HCEC 1CT (cell line): ENCODE results near the gene RGS6.
"Not testable (repeated sequence)": the region's sequence is repeated elsewhere in the genome, so short reads cannot be mapped to it uniquely, and the experiment has no call there.

Experiments
- DNase-seq: peaks from one replicate; pipeline ENCODE4 v3.0.0-alpha.2; 2017

Gene RGS6

DNA sequence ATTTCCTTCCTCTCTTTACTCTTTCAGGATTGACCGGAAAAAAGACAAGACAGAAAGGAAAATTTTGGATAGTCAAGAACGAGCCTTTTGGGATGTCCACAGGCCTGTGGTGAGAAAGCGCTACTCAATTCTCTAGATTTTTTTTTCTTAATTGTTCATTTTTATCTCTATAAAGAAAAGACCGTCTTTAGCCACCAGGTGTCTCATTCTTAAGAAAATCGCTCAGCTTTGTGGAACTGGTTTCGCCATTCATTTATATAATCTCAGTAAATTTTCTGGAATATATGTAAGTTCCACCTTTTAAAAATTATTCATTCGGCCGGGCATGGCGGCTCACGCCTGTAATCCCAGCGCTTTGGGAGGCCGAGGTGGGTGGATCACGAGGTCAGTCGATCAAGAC is 540.6 kb downstream of the RGS6 start:
- peak; percentile 13 for DNase-seq

DNA sequence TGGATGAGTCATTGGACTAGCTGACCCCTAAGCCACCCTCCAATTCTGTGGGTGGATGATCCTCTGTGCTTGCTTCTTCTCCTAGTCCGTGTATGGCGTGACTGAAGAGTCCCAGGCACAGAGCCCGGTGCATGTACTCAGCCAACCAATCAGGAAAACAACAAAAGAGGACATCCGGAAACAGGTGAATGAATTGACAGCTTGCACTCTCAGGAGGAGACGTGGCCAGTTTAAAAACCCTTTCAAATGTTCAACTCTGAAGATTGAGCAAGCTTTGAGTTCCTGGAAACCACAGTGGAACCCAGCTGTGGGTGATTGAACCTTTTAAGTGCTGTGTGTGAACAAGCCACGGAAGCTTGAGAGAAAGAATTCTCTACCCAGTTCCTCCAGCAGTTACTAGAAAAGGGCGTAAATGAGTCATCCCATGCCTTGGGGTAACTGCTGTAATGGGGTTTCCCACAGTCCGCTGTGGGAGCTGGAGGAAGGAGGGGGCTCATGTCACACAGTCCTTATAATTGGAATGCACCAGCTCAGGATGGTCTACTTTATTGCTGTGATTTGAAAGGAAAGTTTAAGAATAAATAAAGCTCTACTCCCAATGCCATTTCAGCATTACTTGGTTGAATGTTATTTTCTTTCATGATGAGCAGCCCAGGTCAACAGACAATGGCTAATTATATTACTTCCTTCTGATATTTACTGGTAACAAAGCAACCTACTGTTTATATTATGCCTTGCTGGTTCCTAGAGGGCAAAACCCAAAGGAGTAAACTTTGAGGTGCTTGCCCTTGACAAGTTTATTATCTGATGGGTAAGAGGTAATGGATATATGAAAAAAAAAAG is 544.6 kb downstream of the RGS6 start:
- DNase-seq: peak; percentile 57

DNA sequence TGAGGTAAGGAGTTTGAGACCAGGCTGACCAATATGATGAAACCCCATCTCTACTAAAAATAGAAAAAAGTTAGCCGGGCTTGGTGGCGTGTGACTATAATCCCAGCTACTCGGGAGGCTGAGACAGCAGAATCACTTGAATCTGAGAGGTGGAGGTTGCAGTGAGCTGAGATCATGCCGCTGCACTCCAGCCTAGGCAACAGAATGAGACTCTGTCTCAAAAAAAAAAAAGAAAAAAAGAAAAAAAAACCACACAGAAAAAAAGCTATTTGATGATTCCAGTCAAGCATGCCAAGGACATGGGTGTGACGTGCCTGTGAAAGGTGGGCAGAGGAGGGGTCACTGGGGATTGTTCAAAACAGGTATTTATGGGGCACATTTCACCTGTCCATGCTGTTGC is 545.3 kb downstream of the RGS6 start:
- DNase-seq: not testable (repeated sequence)

DNA sequence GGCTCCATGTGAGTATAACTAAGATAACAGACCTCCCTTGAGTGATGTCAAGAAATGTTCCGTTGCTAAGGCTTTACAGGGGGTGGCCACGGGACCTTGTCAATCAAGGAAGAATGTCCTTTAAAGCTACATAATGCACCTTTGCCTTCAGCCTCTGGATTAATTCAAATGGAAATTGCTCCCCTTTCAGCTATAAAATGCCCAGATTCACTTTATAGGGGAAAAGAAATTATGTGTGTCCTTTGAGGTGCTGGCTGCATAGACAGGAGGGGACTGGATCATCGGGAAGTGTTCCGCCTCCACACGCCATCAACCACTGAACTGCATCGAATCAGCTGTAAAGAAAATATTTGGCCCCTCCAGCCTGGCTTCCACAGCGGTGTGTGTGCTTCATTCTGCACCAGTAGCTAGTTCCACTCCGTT is 546.3 kb downstream of the RGS6 start:
- no peak for DNase-seq

DNA sequence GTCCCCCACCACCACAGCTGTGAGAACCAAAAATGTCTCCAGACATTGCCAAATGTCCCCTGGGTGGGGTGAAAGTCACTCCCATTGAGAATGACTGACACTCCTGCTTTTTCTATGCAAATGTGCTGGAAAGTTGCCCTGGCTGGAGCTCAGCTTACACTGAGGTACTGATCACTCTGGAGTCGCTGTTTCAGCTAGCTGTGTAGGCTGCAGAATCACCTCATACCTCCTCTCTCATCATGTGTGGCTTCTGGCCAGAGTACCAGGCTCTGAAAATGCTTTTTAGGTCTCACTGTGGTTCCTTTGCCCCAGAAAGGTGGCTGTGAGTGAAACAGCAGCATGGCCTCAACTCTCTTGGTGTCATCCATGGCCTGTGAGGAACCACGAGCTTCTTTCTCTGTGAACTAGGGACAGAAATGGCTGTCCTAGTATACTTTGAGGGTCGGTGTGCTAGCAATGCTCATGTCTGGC is 547.3 kb downstream of the RGS6 start:
- DNase-seq: no peak

DNA sequence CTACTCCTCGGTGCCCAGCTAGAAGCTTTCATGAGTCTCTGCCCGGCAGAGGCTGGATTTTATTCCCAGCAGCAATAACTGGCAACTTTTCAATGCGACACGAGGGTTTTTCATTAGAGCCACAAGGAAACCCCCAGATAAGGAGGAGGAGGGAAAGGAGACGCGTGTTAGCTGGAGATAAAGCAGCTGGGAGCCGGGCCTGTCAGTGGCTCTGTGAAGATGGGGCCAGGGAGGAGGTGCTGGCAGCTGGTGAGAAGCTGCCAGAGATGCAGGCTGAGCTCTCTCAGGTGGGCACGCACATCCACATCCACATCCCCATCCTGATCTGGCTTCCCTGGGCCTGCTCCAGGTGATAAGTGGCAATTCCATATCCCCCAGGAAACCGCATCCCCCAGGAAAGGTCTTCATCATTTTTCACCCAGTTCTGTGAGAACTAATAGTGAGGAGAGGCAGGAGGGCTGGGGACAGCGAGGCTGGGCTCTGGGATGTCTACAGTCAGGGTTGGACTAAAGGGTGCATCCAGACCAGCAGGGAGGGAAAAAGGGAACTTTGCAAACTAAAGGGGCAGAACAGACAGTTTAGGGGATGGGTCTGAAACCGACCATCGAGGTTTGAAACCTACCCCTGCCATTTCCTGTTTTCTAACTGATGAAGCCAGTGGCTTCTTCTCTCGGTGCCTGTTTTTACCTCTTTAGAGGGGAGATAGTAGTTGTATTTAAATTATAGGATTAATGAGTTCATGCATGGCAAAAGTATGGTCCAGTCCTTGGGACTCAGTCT is 548.4 kb downstream of the RGS6 start:
- no peak for DNase-seq

DNA sequence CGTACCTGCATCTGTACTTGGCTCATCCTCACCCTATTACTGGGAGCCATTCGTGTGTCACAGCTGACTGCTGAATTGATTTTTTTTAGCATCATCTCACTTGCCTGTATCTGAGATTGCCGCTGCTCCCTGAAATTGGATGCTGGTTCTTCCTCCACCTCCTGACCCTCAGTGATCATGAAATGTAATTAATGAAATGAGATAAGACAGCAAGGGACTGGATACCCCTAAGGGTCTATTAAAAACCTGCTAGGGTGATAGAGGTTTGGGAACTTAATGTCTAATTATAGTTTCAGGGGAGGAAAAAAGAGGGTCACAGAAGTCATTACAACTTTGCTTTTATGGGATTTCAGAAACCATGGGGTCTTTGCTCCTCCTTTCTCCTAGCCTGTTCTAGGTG is 551.1 kb downstream of the RGS6 start:
- DNase-seq: no peak

DNA sequence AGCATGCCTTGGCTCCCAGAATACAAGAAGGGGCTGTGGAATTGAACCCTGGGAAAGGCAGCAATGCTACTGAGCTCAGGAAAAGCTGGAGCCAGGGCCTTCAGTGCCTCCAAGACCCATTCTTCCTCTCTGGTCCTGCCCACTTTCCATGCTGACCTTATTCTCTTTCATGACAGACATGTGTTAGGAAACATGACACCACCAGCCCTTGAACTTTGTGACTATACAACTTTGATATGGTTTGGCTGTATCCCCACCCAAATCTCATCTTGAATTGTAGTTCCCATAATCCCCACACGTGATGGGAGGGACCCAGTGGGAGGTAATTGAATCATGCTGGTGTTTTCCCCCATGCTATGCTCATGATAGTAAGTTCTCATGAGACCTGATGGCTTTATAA is 553.5 kb downstream of the RGS6 start:
- no peak for DNase-seq

DNA sequence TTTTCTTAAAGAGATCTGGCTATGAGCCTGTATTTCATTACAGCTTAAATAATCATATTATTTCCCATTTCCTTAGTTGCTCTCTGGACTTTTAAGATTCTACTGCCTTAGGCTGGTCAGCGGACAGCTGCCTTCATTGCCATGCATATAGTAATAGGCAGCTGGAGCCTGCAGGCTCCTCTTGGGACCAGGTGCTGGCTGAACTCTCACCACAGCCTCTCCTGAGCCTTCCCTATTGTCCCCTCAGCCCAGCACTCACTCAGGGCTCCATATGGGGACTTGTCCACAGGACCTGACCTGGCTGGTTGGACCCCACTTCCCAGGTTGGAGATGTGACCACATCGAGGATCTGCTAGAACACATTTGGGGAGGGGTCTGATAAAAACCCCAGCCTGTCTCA is 556.3 kb downstream of the RGS6 start:
- no peak for DNase-seq

DNA sequence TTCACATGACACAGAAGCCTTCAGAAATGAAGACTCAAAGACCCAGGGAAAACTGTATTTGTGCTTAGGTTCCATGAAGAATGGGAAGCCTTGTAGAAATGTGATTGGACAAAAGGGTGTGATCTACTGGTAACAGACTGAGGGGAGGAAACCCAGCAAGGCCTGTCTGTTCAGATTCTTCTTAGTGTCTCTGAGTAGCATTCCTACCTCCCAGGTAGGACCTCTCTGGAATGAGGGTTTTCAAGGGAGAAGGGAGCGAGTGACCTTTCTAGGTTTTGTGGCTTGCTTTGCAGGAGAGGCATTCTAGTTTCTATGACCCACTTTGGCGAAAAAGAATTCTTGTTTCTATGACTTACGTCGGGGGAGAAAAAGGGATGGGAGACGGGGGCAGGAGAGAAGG is 560.0 kb downstream of the RGS6 start:
- DNase-seq: no peak

DNA sequence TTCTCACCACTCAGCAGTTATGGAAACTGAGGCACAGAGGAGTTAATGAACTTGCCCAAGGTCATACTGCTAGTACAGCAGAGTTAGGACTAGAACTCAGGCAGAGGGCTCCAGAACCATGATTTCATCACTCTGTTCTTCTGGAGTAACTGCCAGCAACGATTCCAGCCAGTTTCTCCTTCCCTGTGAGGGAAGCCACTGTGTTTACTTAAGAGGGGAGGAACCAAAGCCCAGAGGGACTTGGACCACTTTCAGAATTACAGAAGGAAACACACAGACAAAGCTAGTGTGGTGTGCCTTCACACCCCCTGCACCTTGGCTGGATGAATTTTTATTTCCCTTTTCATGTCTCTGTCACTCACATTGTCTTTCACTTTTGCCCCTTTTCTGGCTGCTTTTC is 563.4 kb downstream of the RGS6 start:
- no peak for DNase-seq

DNA sequence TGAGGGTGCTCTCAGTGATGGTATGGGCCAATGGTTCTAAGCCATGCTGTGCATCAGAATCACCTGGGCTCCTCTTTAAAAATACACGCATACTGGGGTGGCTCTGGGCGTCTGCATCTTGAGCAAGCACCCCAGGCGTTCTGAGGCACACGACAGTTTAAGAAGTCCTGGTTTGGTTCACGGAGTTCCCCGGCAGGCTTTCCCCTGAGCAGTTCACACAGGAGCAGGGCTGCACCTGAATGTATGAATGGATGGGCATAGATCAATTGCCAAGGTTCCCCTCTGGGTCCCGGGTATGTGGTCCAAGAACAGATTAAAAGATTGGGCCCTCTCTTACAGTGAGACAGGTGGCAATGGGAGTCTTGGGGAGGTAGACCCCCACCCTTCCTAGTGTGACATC is 566.4 kb downstream of the RGS6 start:
- no peak for DNase-seq

DNA sequence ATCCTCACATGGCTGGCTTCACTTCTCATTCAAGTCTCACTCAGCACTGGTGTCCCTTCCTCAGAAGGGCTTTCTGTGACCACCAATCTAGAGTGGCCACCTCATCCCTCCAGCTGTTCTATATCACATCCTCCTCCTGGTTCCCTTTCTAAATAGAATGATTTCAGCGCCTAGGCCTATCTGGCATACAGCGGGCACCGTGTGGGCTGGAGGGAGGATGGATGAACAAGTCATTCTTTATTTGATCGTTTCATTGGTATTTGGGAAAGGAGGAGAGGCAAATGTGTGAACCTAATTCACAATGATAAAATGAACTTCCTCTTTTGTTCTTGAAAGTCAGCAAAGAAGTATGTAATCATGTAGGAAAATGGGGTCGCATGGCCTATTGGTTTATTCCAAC is 567.5 kb downstream of the RGS6 start:
- DNase-seq: no peak

DNA sequence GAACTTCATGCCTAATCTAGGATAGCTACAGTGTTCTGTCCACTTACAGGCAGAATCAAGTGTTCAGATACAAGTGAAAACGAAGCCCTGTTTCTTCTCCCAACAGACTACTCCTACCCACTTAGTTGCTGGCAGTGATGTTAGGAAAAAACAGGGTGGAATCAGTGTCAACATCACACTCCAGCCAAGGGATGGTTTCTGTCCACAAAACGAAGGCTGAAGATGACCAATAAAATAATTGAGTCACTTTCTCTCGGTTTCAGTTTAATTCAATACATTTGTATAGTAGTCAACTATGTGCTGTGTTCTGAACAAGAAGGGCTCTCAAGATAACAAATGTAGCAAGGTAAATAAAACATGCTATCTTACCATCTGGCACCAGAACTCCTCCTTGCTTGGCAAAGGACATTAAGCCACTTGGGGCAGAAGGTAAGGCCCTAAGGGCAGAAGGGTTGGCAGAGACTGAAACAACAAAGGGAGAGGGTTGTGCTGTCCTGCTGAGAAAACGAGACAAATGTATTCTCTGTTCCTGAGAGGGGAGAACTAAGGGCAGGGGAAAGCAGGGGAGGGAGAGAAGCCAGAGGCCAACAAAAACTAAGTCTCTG is 568.1 kb downstream of the RGS6 start:
- no peak for DNase-seq

DNA sequence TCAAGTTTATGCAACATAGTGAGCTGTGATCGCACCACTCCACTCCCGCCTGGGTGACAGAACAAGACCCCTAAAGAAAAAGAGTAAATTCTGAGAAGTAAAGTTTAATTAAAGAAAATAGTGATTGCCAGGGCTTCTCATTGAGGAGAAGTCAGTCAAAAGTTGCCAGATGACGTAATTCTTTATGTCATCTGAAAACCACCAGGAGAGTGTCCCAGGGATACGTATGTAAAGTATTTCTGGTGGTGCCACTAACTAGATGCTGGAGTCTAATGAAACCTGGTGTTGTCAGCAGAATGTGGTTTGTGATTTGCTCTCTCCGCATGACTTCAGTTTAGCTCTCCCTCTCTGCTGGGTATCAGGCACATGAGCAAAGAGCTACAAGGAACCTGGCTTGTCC is 569.2 kb downstream of the RGS6 start:
- DNase-seq: no peak

DNA sequence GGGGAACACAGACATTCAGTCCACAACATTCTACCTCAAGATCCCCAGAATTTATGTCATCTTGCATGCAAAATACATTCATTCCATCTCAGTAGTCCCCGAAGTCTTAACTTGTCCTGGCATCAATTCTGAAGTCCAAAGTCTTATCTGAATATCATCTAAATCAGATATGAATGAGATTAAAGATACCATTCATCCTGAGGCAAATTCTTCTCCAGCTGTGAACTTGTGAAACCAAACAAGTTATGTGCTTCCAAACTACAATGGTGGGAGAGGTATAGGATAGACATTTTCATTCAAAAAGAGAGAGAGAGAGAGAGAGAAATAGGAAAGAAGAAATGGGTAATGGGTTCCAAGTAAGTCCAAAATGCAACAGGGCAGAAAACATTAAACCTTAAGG is 571.0 kb downstream of the RGS6 start:
- no peak for DNase-seq

DNA sequence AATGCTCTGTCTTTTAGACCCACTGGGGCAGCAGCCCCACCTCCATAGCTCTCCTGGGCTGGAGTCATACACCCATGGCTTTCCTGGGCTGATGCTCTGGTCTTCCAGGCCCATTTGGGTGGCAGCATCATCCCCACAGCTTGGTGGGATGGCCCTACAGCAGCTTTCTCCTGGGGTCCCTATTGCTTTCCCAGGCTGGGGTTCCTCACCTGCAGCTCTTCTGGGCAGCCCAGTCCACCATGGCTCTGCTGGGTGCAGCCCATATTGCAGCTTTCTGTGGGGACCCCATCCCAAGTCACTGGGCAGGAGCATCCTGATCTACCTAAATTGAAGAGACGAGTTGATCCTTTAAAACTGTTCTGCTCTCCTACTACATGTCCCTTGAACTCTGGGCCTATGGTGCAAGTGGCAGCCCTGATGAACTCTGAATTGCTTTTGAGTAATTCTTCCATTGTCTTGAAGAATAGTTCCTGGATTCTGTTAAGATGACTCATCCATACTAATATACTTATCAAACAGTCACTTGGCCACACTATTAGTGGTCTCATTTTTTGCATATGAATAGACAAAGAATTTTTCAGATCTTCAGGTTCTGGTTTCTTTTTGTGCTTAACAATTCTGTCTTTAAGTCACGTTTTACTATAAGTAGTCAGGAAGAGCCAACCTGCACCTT is 571.6 kb downstream of the RGS6 start:
- peak; percentile 48 for DNase-seq

DNA sequence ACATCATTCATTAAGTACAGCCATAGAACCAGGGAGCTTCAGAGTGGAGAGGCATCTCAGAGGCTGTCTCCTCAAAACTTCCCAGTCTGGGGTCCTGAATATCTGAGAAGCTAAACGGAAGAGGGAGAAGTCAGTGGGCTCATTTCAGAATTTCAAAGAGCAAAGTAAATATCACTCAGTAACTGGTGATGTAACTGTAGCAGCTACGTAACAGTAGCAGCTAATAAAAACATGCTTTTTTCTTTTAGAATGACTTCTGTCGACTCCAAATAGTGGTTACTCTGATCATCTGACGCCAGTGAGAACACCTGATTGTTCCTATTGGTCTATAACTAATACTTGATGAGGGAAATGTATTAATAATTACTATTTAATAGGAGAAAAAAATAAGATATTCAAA is 578.3 kb downstream of the RGS6 start:
- DNase-seq: no peak

DNA sequence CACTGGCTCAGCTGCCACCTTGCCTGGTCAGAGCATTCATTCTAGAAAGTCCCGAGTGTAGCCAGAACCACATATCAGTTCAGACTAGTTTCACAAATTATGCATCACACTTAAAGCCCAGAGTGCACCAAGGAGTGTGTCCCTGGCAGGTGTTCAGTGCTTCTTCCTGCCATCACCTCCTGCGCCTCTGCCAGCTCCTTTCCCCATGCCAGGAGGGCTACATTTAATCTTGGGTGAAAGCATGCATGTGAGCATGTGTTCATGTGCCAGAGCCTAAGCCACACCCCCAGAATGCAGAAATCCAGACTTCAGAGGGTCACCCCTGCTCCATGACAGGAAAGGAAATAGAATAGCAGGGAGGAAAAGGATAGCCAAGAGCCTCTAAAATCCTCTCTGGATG is 580.1 kb downstream of the RGS6 start:
- DNase-seq: no peak

DNA sequence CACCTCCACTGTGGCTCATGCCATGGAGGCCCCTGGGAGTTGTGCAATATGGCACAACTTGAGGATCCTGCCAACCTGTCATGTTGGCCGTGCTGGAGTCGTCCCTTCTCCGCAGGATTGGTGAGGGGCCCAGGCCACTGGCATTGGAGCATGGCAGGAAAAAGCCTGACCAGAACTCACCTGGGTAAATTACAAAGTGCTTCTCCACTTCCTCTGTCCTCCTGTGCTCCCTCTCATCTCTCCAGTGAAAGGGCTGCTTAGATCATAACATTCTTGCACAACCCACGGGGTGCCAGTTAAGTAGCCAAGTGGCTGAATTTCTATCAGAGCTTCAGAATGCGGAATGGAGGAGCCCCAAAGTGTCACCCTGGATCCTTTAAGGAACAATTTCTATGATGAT is 580.7 kb downstream of the RGS6 start:
- no peak for DNase-seq

DNA sequence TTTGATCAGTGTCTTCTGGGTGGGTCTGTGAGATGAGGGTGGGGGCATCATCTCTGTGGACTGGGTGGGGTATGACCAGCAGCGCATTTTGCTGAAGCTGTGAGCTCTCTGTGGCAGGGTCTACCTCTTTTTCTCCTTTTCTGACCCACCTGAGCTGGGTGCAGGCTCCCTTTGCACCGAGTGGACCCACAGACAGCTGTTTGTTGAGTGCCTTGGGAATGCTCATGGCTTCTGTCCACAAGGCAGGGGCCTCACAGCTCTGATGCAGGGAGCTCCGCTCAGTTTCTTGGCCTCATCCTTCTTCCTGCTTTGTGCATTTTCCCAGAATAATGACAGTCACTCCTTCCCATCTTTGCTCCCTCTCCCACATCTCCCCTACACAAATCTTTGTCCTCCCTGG is 581.1 kb downstream of the RGS6 start:
- DNase-seq: no peak

DNA sequence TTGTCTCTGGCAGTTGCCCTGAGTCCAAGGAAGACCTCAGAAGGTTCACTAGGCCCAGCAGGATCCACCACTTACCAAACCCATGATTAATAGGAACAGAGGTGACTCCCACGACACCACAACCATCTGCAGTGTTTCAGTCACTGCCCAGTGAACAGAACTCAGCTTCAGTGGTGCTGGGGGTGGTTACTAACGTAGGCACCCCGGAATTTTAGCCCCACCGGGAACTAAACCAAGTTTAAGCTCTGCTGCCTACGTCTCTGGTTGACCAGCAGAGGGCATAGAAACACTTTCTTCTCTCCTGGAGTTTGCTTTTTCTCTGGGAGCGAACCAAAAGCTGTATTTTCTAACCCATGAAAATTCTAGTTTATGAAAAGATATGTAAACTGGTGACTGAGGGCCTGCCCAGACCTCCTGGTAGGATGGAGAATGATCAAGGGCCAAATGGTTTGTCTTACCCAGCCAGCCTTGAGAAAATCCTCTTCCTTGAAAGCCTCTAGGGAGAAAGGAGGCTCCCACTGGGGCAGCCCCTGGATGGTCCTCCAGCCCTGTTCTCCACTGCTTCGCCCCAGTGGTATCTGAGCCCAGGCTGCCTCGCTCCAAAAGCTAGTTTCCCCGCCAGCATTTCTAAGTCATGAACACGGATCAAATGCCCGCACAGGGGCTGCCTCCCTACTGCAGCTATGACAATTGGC is 581.9 kb downstream of the RGS6 start:
- DNase-seq: peak; percentile 74

DNA sequence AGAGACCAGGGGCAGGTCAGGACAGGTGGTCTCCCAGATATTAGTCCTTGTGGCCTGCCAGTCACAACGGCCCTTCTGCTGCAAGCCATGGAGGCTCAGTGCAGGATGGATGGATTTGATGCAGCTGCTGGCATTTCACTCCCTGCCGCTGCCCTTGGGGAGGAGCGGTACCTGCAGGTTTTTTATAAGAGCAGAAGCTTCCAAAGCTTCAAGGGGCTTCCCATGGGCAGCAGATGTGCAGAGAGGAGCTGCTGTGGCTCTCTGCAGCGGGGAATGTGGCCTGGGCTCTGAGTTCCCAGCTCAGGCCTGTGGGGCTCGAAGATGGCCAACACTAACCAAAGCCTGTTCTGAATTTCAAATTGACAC is 582.4 kb downstream of the RGS6 start:
- DNase-seq: no peak
